ENCODE measurements around the gene FMNL2.

FMNL2 gene

GRCh38 chr2:152475982-152476381 lies 141.0 kb downstream of the FMNL2 start:
- no peak for TF ChIP-seq CTCF (IDR thresholded peaks at IDR 0.05)
- no peak overlapping the region for H3K4me3 ChIP-seq (ENCODE audit: low read depth in 1 of 2, low read length in 1 of 2)
- H3K4me1 ChIP-seq (ENCODE audit: control insufficient read depth in 1 of 2, insufficient read depth in 1 of 2, low read depth in 1 of 2, low read length in 1 of 2), result no peaks in the 10 kb centered on the region
- H3K36me3 ChIP-seq, result no peaks in the 10 kb centered on the region
- no peaks in the 10 kb centered on the region for H3K27me3 ChIP-seq
- no peak overlapping the region for H3K27ac ChIP-seq
- no peaks in the 10 kb centered on the region for H3K9me3 ChIP-seq

DNA sequence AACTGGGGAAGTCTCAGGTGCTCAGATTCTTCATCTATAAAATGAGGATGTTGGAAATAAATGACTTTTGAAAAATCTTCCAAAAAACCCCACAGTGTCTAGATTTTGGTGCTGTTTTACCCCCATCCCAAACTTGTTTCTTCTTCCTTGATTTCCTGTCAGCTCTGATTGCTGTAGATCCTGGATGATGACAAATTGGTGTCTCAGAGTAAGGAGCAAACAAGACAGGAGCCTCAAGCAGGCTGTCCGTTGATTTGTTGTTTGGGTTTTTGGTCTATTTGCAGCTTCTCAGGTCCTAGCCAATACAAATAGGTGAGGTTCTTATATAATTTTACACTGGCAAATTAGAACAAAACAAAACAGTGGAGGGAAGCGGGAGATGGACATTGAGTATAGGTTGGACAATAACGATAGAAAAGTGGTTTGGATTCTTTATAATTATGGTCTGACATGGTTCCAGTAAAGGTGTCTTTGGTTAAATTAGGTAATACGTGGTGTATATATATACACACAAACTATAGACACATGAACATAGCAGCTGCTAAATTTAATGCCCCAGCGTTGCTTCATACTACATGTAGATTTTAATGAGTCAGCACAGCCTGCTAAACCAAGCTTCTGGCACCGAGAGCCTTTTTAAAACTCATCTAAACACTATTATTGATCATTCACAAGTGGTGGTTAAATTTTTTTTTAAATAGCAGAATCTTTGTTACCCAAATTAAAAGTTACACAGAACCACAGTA lies 142.5 kb downstream of the FMNL2 start:
- no peaks in the 10 kb centered on the region for H3K4me1 ChIP-seq (ENCODE audit: control insufficient read depth in 1 of 2, insufficient read depth in 1 of 2, low read depth in 1 of 2, low read length in 1 of 2)
- no peak for TF ChIP-seq CTCF (IDR thresholded peaks at IDR 0.05)
- no peak overlapping the region for H3K27ac ChIP-seq
- no peak overlapping the region for H3K4me3 ChIP-seq (ENCODE audit: low read depth in 1 of 2, low read length in 1 of 2)
- H3K36me3 ChIP-seq, result no peaks in the 10 kb centered on the region
- no peaks in the 10 kb centered on the region for H3K9me3 ChIP-seq
- H3K27me3 ChIP-seq, result no peaks in the 10 kb centered on the region

DNA sequence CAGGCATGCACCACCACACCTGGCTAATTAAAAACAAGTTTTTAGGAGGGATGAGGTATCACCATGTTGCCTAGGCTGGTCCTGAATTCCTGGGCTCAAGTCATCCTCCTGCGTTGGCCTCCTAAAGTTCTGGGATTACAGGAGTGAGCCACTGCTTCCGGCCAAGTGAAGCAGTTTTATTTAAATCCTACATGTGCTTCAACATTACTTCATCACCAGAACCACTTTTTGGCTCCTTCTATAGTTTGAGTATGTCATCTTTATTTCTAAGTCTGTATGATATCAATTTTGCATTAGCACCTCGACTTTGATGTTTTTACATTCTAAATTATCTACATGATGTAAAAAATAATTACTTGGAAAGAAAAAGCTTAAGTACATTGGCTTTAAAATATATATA lies 144.3 kb downstream of the FMNL2 start:
- no peaks in the 10 kb centered on the region for H3K4me1 ChIP-seq (ENCODE audit: control insufficient read depth in 1 of 2, insufficient read depth in 1 of 2, low read depth in 1 of 2, low read length in 1 of 2)
- TF ChIP-seq CTCF (IDR thresholded peaks at IDR 0.05), result no peak

GRCh38 chr2:152480821-152481399 lies 145.9 kb downstream of the FMNL2 start:
- Histone ChIP-seq H3K27me3 (no peaks in the 10 kb centered on the region), H3K27ac (no peak overlapping the region), H3K4me3 (ENCODE audit: low read depth in 1 of 2, low read length in 1 of 2) (no peak overlapping the region), H3K9me3 (no peaks in the 10 kb centered on the region), H3K4me1 (ENCODE audit: control insufficient read depth in 1 of 2, insufficient read depth in 1 of 2, low read depth in 1 of 2, low read length in 1 of 2) (peaks cover 4 to 6% of the 10 kb centered on the region in 2 experiments), H3K36me3 (no peaks in the 10 kb centered on the region)
- no peak for TF ChIP-seq CTCF (IDR thresholded peaks at IDR 0.05)

More for the DNA sequence above, 144.3 kb downstream of the FMNL2 start:
- Histone ChIP-seq H3K9me3 (no peaks in the 10 kb centered on the region), H3K27ac (no peak overlapping the region), H3K36me3 (no peaks in the 10 kb centered on the region), H3K27me3 (no peaks in the 10 kb centered on the region), H3K4me3 (ENCODE audit: low read depth in 1 of 2, low read length in 1 of 2) (no peak overlapping the region)

GRCh38 chr2:152481881-152482583 lies 147.1 kb downstream of the FMNL2 start:
- peaks cover 14 to 17% of the 10 kb centered on the region in 2 experiments for H3K4me1 ChIP-seq (ENCODE audit: control insufficient read depth in 1 of 2, insufficient read depth in 1 of 2, low read depth in 1 of 2, low read length in 1 of 2)
- H3K27ac ChIP-seq, result no peak overlapping the region
- TF ChIP-seq CTCF (IDR thresholded peaks at IDR 0.05), result no peak
- H3K27me3 ChIP-seq, result no peaks in the 10 kb centered on the region
- H3K36me3 ChIP-seq, result no peaks in the 10 kb centered on the region
- H3K4me3 ChIP-seq (ENCODE audit: low read depth in 1 of 2, low read length in 1 of 2), result no peak overlapping the region
- no peaks in the 10 kb centered on the region for H3K9me3 ChIP-seq

All from neutrophil (primary cell).